Bronchial epithelial cell (primary cell): ENCODE measurements around the gene CALD1. TPM values are rescaled to one million over a fixed set of nuclear protein-coding genes. Genes with fewer than 3 reads are reported as not detected.

Experiments
- DNase-seq: peaks from one replicate; pipeline ENCODE4 v3.0.0-alpha.2; 2010; ENCODE audit warnings: low read depth
- FAIRE-seq: peaks from 2 replicates; lab custom pipeline; 2011; peaks lifted over from hg19 to GRCh38; lab: Jason Lieb, UNC
- H3K27me3 ChIP-seq: 2 replicates; pipeline ENCODE4 v1.5.1; 2011; ENCODE audit warnings: low read length; ENCODE audit not compliant: control insufficient read depth, insufficient read depth
- H3K36me3 ChIP-seq: 2 replicates; pipeline ENCODE4 v1.5.1; 2011; ENCODE audit warnings: low read length; ENCODE audit not compliant: control insufficient read depth, insufficient read depth
- H3K4me3 ChIP-seq: 2 replicates; pipeline ENCODE4 v1.5.1; 2011; ENCODE audit warnings: mild to moderate bottlenecking, low read depth, low read length, control low read depth
- CTCF ChIP-seq: IDR thresholded peaks from 2 replicates; pipeline ENCODE4 v1.5.1; 2011; ENCODE audit warnings: mild to moderate bottlenecking, moderate library complexity, low read length, control low read depth, inconsistent platforms; ENCODE audit not compliant: insufficient read depth, severe bottlenecking
- total RNA-seq: library from RNA; depleted of rRNA; stranded (reverse); fragments of >200 nt; gene quantifications from 2 replicates; pipeline ENCODE4 v1.2.1, GENCODE V29; 2014

Gene CALD1
- total RNA-seq, 1 donor from 2014 or later = 71.3 TPM

GRCh38 chr7:134789967-134790685 is 10.7 kb downstream of the CALD1 start:
- peaks cover 3% of the 10 kb centered on the region for H3K36me3 ChIP-seq
- no peaks in the 10 kb centered on the region for H3K27me3 ChIP-seq
- no peak overlapping the region for H3K4me3 ChIP-seq
- FAIRE-seq (no peak), DNase-seq (no peak)
- no peak for TF ChIP-seq CTCF

GRCh38 chr7:134792968-134793367 is 13.5 kb downstream of the CALD1 start:
- FAIRE-seq (no peak), DNase-seq (no peak)
- TF ChIP-seq CTCF = no peak
- Histone ChIP-seq H3K27me3 (no peaks in the 10 kb centered on the region), H3K4me3 (no peak overlapping the region), H3K36me3 (peaks cover 3% of the 10 kb centered on the region)

GRCh38 chr7:134795231-134795630 is 15.8 kb downstream of the CALD1 start:
- Histone ChIP-seq H3K4me3 (no peak overlapping the region), H3K27me3 (no peaks in the 10 kb centered on the region), H3K36me3 (peaks cover 3% of the 10 kb centered on the region)
- DNase-seq (no peak), FAIRE-seq (no peak)
- no peak for TF ChIP-seq CTCF

GRCh38 chr7:134798155-134798554 is 18.7 kb downstream of the CALD1 start:
- no peak for TF ChIP-seq CTCF
- H3K27me3 ChIP-seq = no peaks in the 10 kb centered on the region
- FAIRE-seq (no peak), DNase-seq (no peak)
- no peak overlapping the region for H3K4me3 ChIP-seq
- peaks cover 4% of the 10 kb centered on the region for H3K36me3 ChIP-seq

- peaks cover 1% of the 10 kb centered on the region for H3K36me3 ChIP-seq
- DNase-seq (no peak), FAIRE-seq (no peak)
- H3K4me3 ChIP-seq = no peak overlapping the region
- no peak for TF ChIP-seq CTCF
- H3K27me3 ChIP-seq = no peaks in the 10 kb centered on the region
These were observed 19.9 kb downstream of the CALD1 start for GRCh38 chr7:134799377-134799776.

- DNase-seq (no peak), FAIRE-seq (no peak)
- peaks cover 1% of the 10 kb centered on the region for H3K36me3 ChIP-seq
- H3K27me3 ChIP-seq = no peaks in the 10 kb centered on the region
- no peak overlapping the region for H3K4me3 ChIP-seq
- TF ChIP-seq CTCF = no peak
These were observed 23.3 kb downstream of the CALD1 start for GRCh38 chr7:134802762-134803161.
